GM23248 (cell line): Measurements from ENCODE around the gene GNPTG. TPM values are rescaled to one million over a fixed set of nuclear protein-coding genes. Genes with fewer than 3 reads are reported as not detected.

Experiments used
- DNase-seq: peaks from one replicate; pipeline ENCODE4 v3.0.0-alpha.2; 2015
- H2AFZ ChIP-seq: fragments of 200-600 bp; sonication (generic); 2 replicates; pipeline ENCODE4 v1.6.1; 2016; ENCODE audit warnings: antibody characterized with exemption
- H3F3A ChIP-seq: fragments of 200-600 bp; sonication (generic); 2 replicates; pipeline ENCODE4 v1.6.1; 2016; ENCODE audit warnings: mild to moderate bottlenecking, antibody characterized with exemption, mixed run types; ENCODE audit not compliant: insufficient read depth
- H3K27ac ChIP-seq: fragments of 200-600 bp; sonication (generic); 2 replicates; pipeline ENCODE4 v1.5.1; 2016; ENCODE audit warnings: mild to moderate bottlenecking
- H3K27me3 ChIP-seq: fragments of 200-600 bp; sonication (generic); replicated peaks from 2 replicates; pipeline ENCODE4 v1.6.1; 2016; ENCODE audit warnings: mild to moderate bottlenecking; ENCODE audit not compliant: insufficient read depth
- H3K36me3 ChIP-seq: fragments of 200-600 bp; sonication (generic); 2 replicates; pipeline ENCODE4 v1.6.1; 2016; ENCODE audit warnings: low read depth, mild to moderate bottlenecking
- H3K4me1 ChIP-seq: fragments of 200-600 bp; sonication (generic); 2 replicates; pipeline ENCODE4 v1.6.1; 2016; ENCODE audit warnings: mild to moderate bottlenecking; ENCODE audit not compliant: insufficient read depth
- H3K4me2 ChIP-seq: fragments of 200-600 bp; sonication (generic); one replicate; pipeline ENCODE4 v1.6.1; 2016; ENCODE audit warnings: mild to moderate bottlenecking; ENCODE audit not compliant: unreplicated experiment
- H3K4me3 ChIP-seq: fragments of 200-600 bp; sonication (generic); 2 replicates; pipeline ENCODE4 v1.5.1; 2016; ENCODE audit warnings: mild to moderate bottlenecking
- H3K79me2 ChIP-seq: fragments of 200-600 bp; sonication (generic); 2 replicates; pipeline ENCODE4 v1.6.1; 2016; ENCODE audit warnings: mild to moderate bottlenecking; ENCODE audit not compliant: insufficient read depth
- H3K9ac ChIP-seq: fragments of 200-600 bp; sonication (generic); 2 replicates; pipeline ENCODE4 v1.6.1; 2016; ENCODE audit warnings: mild to moderate bottlenecking
- H3K9me2 ChIP-seq: fragments of 200-600 bp; sonication (generic); 2 replicates; pipeline ENCODE4 v1.6.1; 2016; ENCODE audit warnings: mixed run types, mild to moderate bottlenecking, moderate library complexity; ENCODE audit not compliant: insufficient read depth
- H3K9me3 ChIP-seq: fragments of 200-600 bp; sonication (generic); one replicate; pipeline ENCODE4 v1.6.1; 2017; ENCODE audit warnings: low read depth
- H4K20me1 ChIP-seq: fragments of 200-600 bp; sonication (generic); 2 replicates; pipeline ENCODE4 v1.6.0; 2016; ENCODE audit not compliant: insufficient read depth
- EZH2 ChIP-seq: fragments of 200-600 bp; sonication (generic); IDR thresholded peaks from 2 replicates; pipeline ENCODE4 v1.6.1; 2018; ENCODE audit warnings: antibody characterized with exemption, mild to moderate bottlenecking; ENCODE audit not compliant: insufficient read depth, poor library complexity, severe bottlenecking
- EZH2phosphoT487 ChIP-seq: fragments of 200-600 bp; sonication (generic); IDR thresholded peaks from 2 replicates; pipeline ENCODE4 v1.6.1; 2018; ENCODE audit warnings: antibody characterized with exemption, moderate library complexity, mild to moderate bottlenecking, low read depth; ENCODE audit not compliant: insufficient read depth
- WGBS, 2 experiments: methylation state at CpG; one replicate each; pipeline ENCODE4 v1.1.6; 2015 to 2017; ENCODE audit warnings: low lambda C conversion rate in 2 of 2, low coverage in 1 of 2; ENCODE audit errors: missing lambda C conversion rate in 2 of 2; 5-methylcytosine and 5-hydroxymethylcytosine counted together
- in situ Hi-C: fragments of 300-500 bp; cut with MboI; formaldehyde crosslinking; loops from 2 replicates; pipeline ENCODE4 v1.15.0; 2020
- polyA plus RNA-seq: library from polyadenylated mRNA; unstranded; fragments of >200 nt; fragmentation: Nextera tagmentation; extraction: Ambion mirVana; gene quantifications from 2 replicates; pipeline ENCODE4 v1.2.1, GENCODE V29; 2016
- total RNA-seq: library from RNA; depleted of rRNA; stranded (reverse); fragments of >200 nt; shearing (Covaris generic); gene quantifications from 2 replicates; pipeline ENCODE4 v1.2.3, GENCODE V29; 2014

GNPTG gene
- total and polyA plus RNA-seq, 2 experiments from 2014 or later, result 85.8 to 99.9 TPM

- no peaks in the 10 kb centered on the region for H3K27me3 ChIP-seq
- TF ChIP-seq EZH2phosphoT487 (no peak), EZH2 (no peak)
- no peak for DNase-seq
- H3K4me3 ChIP-seq, result no peak overlapping the region
- H4K20me1 ChIP-seq, result no peaks in the 10 kb centered on the region
- no peak overlapping the region for H3K9ac ChIP-seq
- in situ Hi-C loops, result no loop called here
- H3F3A ChIP-seq, result no peaks in the 10 kb centered on the region
- H3K4me2 ChIP-seq, result no peak overlapping the region
- H3K79me2 ChIP-seq, result no peaks in the 10 kb centered on the region
- 91 to 97% methylated on average over 29 to 33 of the region's 33 CpGs for WGBS, 2 experiments
- H2AFZ ChIP-seq, result no peak overlapping the region
- no peaks in the 10 kb centered on the region for H3K36me3 ChIP-seq
- H3K9me3 ChIP-seq, result no peaks in the 10 kb centered on the region
- no peak overlapping the region for H3K27ac ChIP-seq
- no peaks in the 10 kb centered on the region for H3K9me2 ChIP-seq
- H3K4me1 ChIP-seq, result no peaks in the 10 kb centered on the region
These were observed 19.6 kb downstream of the GNPTG start for GRCh38 chr16:1371054-1371978.

- H3K9me2 ChIP-seq, result no peaks in the 10 kb centered on the region
- H2AFZ ChIP-seq, result no peak overlapping the region
- H3K9me3 ChIP-seq, result no peaks in the 10 kb centered on the region
- H4K20me1 ChIP-seq, result no peaks in the 10 kb centered on the region
- no peak for TF ChIP-seq EZH2phosphoT487
- H3K27ac ChIP-seq, result no peak overlapping the region
- no peak overlapping the region for H3K9ac ChIP-seq
- no peaks in the 10 kb centered on the region for H3K79me2 ChIP-seq
- no peak overlapping the region for H3K4me2 ChIP-seq
- H3K27me3 ChIP-seq, result no peaks in the 10 kb centered on the region
- no peaks in the 10 kb centered on the region for H3K4me1 ChIP-seq
- H3F3A ChIP-seq, result no peaks in the 10 kb centered on the region
- H3K36me3 ChIP-seq, result no peaks in the 10 kb centered on the region
- DNase-seq, result no peak
- 97 to 98% methylated on average over 11 to 13 of the region's 21 CpGs for WGBS, 2 experiments
- in situ Hi-C loops, result no loop called here
- H3K4me3 ChIP-seq, result no peak overlapping the region
These were observed 20.7 kb downstream of the GNPTG start for GRCh38 chr16:1372292-1372950.

GRCh38 chr16:1374418-1375297 is 22.9 kb downstream of the GNPTG start:
- 91 to 93% methylated on average over 31 to 46 of the region's 46 CpGs for WGBS, 2 experiments
- H2AFZ ChIP-seq, result no peak overlapping the region
- TF ChIP-seq EZH2, result no peak
- TF ChIP-seq EZH2phosphoT487, result no peak

GRCh38 chr16:1375298-1375640 is 23.5 kb downstream of the GNPTG start:
- in situ Hi-C loops, result no loop called here
- no peaks in the 10 kb centered on the region for H3K9me2 ChIP-seq
- WGBS, 2 experiments, result 91 to 94% methylated on average over 23 to 24 of the region's 24 CpGs

More at GRCh38 chr16:1374418-1375297, 22.9 kb downstream of the GNPTG start:
- H3K4me2 ChIP-seq, result no peak overlapping the region
- H3K9me3 ChIP-seq, result no peaks in the 10 kb centered on the region
- no peaks in the 10 kb centered on the region for H4K20me1 ChIP-seq
- in situ Hi-C loops, result no loop called here
- H3K9ac ChIP-seq, result no peak overlapping the region
- no peaks in the 10 kb centered on the region for H3K9me2 ChIP-seq
- H3K4me1 ChIP-seq, result peaks cover 7% of the 10 kb centered on the region
- no peaks in the 10 kb centered on the region for H3F3A ChIP-seq
- no peak overlapping the region for H3K4me3 ChIP-seq
- no peaks in the 10 kb centered on the region for H3K79me2 ChIP-seq
- no peaks in the 10 kb centered on the region for H3K36me3 ChIP-seq
- H3K27me3 ChIP-seq, result no peaks in the 10 kb centered on the region
- no peak for DNase-seq
- H3K27ac ChIP-seq, result no peak overlapping the region

More at GRCh38 chr16:1375298-1375640, 23.5 kb downstream of the GNPTG start:
- Histone ChIP-seq H3F3A (peaks cover 5% of the 10 kb centered on the region; the same call in 1 of the 2 replicates), H3K4me2 (no peak overlapping the region), H3K9ac (no peak overlapping the region), H3K79me2 (no peaks in the 10 kb centered on the region), H3K4me1 (peaks cover 7% of the 10 kb centered on the region), H2AFZ (no peak overlapping the region), H3K27me3 (no peaks in the 10 kb centered on the region), H3K4me3 (no peak overlapping the region), H4K20me1 (no peaks in the 10 kb centered on the region), H3K27ac (no peak overlapping the region), H3K9me3 (no peaks in the 10 kb centered on the region), H3K36me3 (no peaks in the 10 kb centered on the region)
- TF ChIP-seq EZH2phosphoT487 (no peak), EZH2 (no peak)
- DNase-seq, result no peak
